Stimulated activated CD8-positive, alpha-beta memory T cell treated with anti-CD3 and anti-CD28 coated beads, Interleukin-7, amount 100 ng/mL, for 1 hour (primary cell): ENCODE results near the gene EEF2K.
A peak's percentile ranks its signal among the peaks of the same experiment; 100 is the strongest.

Experiments
- DNase-seq, 2 donors: peaks; one replicate each; pipeline ENCODE4 v3.0.0-alpha.2; 2020; ENCODE audit warnings: low read depth in 2 of 2

Gene EEF2K

DNA sequence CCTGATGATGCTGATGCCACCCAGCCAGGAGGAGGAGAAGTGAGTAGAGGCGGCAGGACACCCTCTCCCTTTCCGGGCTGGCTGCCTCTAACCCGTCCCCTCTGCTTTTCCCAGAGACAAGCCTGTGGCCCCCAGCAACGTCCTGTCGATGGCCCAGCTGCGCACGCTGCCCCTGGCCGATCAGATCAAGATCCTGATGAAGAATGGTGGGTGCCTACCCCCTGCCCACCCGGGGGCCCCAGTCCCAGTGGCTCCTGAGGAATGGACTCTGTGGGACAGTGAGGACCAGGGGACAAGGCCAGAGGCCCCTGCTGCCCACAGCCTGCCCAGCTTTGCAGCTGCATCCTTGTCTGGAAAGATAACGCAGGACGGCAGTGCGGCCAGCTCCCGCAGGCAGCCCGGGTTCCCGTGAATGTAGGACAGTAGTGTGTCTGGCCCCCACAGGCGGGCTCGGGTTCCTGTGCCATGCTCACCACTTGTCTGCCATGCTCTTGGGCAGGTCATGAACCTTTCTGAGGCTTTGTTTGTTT is 111.0 kb downstream of the EEF2K start:
- no peak for DNase-seq

GRCh38 chr16:22317625-22318024 is 111.5 kb downstream of the EEF2K start:
- no peak for DNase-seq

GRCh38 chr16:22318690-22319358 is 112.7 kb downstream of the EEF2K start:
- peak; percentile 22 to 31 for DNase-seq

GRCh38 chr16:22320572-22321339 is 114.7 kb downstream of the EEF2K start:
- no peak for DNase-seq

DNA sequence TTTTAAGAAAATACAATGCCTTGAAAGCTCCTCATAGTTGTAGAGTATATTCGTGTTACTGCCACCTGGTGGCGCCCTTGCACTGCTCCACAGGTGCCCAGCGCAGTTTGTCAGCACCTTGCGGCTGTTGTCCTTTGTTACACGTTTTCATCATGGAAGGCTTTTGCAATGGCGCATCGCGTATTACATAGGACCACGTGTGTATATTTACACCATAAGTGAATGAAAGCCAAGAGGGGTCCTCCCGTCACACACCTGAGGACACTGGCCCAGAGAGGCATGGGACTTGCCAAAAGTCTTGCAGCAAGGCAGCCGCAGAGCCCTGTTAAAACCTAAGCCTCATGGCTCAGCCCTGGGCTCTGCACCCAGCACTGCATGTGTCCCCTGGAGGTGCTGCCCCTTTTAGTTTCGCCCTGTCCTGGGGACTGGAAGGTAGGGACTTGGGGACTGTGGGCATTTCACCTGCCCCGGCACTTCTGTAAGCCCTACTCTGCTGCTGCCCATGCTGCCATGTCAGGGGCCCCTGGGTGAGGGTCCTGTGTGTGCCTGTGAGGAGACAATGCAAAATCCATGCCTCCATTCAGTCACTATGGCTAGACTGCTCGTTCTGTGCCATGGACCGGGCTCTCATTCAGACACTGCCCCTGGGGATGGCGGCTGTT is 115.4 kb downstream of the EEF2K start:
- peak; percentile 30 to 41 for DNase-seq

DNA sequence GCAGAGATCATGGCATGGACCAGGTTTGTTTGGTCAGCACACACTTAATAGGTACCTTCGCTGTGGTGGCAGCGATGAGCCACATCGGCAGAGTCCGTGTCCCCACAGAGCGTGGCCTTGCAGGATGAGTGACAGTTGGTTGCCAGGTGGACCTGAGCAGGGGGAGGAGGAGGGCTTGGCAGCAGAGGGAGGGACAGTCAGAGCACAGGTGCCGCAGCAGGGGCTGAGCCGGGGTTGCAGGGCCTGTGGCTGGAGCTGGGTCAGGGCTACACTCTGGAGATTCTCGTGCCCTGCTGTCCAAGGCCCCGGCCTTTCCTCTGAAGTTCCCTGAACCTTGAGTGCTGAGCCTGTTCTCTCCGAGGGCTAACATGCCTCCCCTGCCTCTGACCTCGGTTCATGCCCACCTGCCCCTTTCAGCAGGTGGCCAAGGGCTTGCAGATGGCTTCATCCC is 116.0 kb downstream of the EEF2K start:
- DNase-seq, result no peak

GRCh38 chr16:22322741-22323140 is 116.7 kb downstream of the EEF2K start:
- DNase-seq, result no peak

DNA sequence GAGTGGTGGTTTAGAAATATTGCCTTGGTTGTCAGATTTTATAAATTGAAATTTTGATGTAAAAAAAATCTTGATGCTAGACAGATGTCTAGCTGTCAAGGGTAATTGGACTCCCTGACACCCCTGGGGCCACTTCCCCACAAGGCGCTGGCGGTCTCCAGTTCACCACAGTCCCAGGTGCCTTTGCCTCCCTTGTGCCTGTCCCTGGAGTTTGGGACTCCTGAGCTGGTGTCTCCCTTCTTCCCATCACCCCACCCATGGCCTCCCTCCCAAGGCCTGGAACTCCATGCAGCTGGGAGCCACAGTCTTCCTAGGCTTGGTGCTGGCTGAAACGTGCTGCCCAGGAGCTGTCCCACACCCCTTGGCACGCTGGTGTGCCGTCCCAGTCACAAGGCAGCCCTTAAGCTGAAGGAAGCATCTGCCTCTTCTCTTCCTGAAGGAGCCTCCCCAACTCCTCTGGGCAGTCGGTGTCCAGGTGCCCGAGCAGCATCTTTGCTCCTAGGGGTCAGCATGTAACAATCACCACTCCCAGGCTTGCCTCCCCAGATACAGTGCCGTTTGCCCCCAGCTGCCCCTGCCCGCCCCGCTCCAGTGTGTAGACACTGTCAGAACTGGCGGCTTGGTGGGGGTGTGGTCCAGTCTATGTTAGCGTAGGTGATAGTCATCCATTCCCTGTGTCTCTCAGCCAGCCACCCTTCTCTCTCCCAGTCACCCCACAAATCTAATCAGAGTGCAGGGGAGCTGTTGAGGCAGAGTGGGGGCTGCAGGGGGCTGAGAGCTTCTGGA is 117.3 kb downstream of the EEF2K start:
- no peak for DNase-seq

DNA sequence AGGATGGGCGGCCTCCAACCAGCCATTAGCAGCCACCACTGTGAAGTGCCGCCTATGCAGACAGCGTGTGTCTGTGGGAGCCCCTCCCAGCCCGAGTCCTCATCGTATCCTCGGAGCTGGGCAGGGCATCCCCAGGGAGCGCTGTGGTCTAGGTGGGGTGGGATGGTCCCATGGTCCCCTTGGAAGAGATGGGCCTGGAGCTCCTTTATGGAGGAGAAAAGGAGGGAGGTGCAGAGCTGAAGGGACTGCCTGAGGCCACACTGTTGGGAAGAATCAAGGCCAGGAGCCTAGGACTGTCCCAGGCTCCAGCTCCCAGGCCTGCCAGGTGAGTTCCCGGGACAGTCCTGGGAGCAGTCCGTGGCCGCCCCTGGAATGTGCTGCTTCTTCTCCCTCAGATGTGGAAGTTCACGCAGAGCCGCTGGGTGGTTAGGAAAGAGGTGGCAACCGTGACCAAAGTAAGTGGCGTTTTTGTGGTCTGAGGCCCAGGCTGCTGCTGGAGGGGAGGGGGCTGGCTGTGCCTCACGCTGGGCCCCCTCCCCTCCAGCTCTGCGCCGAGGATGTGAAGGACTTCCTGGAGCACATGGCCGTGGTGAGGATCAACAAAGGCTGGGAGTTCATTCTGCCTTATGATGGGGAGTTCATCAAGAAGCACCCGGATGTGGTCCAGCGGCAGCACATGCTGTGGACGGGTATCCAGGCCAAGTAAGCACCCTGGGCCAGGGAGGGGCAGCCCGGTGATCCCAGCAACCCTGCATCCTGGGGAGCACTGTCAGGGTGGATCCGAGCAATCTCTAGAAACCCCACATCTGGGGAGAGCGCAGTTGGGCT is 118.1 kb downstream of the EEF2K start:
- no peak for DNase-seq

DNA sequence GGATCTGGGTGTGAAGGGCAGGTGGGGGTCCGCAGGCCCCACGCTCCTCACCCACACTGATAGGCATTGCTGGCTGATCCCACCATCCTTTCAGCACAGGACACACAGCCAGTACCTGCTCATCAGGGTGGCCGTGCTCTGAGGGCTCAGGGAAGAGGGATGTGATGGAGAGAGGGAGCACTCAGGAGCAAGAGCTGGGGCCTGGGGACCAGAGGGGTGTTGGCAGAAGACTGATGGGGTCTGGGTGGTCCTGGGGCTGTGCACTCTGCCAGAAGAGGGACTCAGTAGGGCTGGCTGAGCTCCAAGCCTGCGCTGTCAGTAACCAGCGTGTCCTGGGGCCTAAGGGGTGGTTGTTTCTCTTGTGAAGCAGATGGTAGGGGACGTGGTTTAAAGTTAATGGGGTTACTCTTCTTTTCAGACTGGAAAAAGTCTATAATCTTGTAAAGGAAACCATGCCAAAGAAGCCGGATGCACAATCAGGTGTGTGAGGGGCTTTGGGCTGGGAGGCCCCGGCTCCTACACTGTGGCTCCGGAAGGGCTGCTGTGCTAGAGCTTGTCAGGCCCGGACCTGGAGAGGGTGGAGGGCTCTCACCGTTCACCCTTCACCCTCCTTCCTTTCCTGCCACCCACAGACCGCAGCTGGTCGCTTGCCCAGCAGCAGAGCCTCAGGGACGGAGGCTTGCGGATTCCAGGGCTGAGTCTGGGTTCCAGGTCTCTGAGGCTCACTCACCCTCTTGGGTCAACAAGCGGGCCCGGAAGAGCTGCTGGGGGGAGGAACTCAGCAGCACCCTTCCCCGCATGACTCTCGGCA is 118.9 kb downstream of the EEF2K start:
- no peak for DNase-seq

DNA sequence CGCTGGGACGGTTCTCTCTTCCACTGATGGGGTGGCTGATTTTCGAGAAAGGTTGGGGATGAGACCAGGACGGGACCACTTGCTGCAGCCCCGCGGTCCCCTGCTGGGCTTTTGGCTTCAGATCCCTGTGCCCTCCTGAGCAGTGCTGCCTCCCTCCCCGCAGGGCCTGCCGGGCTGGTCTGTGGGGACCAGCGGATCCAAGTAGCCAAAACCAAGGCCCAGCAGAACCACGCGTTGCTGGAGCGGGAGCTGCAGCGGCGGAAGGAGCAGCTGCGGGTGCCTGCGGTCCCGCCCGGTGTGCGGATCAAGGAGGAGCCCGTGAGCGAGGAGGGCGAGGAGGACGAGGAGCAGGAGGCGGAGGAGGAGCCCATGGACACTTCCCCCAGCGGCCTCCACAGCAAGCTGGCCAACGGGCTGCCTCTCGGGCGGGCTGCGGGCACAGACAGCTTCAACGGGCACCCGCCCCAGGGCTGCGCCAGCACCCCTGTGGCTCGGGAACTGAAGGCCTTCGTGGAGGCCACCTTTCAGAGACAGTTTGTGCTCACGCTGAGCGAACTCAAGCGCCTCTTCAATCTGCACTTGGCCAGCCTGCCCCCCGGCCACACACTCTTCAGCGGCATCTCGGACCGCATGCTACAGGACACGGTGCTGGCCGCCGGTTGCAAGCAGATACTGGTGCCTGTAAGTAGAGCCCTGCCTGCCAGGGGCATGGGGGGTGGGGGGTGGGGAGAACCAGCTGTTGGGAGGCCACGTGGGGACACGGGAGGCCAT is 119.7 kb downstream of the EEF2K start:
- no peak for DNase-seq

DNA sequence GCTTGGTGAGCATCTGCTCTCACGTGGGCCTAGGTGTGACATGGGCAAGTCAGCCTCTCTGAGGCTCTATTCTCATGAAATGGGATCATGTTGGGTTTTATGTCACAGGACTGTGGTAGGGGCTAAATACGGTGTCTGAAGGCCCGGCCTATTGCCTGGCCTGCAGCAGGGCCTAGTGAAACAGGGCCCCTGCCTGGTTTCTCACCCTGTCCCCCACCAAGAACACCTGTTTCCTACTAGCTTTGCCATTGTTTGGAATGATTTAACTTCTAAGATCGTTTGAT is 120.2 kb downstream of the EEF2K start:
- DNase-seq, result no peak

DNA sequence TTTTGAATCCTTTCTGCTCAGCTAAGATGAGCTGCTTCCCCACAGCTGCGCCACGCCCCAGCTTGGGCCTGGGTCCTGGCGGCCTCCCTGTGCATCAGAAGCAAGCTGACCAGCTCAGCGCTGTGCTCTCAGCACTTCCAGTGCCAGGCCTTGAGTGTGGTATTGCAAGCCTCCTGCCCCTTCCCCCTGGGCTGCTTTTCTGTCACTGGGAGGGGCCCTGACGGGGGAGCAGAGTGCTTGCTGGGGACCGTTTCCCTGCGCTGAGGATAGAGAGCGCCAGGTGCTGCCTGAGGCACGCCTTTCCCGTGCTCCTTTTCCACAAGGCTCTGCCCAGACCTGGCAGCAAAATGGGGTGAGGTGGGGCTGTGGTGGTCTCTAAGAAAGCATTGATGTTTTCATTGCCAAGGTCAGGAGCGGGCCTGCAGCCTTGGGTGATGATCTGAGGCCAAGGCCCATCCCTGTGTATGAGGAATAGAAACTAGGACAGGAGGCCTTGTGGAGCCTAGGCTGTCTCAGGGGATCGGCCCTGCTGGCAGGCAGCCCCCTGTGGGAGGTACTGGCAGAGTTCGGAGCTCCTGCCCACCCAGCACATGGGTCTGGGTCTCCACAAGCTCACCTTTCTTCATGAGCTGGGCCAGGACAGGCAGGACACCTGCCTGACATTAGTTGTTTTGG is 120.8 kb downstream of the EEF2K start:
- DNase-seq, result no peak

DNA sequence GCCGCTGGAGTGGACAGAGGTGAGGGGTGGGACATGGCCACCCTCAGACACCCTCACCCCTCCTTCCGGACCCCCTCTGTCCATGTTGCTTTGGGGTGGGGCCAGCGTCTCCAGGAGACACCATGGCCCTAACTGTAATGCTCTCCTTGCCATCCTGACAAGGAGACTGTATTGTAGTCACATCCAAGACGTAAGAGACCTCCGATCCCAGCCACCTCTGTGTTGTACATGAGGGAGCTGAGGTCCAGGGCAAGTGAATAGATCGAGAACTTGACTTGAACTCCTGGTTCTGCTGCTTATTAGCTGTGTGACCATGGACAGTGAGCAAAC is 121.3 kb downstream of the EEF2K start:
- DNase-seq, result no peak

- DNase-seq, result no peak
These were observed 122.1 kb downstream of the EEF2K start for GRCh38 chr16:22328081-22328725.

GRCh38 chr16:22329199-22329695 is 123.2 kb downstream of the EEF2K start:
- DNase-seq, result no peak

- no peak for DNase-seq
These were observed 124.2 kb downstream of the EEF2K start for GRCh38 chr16:22330326-22330725.

DNA sequence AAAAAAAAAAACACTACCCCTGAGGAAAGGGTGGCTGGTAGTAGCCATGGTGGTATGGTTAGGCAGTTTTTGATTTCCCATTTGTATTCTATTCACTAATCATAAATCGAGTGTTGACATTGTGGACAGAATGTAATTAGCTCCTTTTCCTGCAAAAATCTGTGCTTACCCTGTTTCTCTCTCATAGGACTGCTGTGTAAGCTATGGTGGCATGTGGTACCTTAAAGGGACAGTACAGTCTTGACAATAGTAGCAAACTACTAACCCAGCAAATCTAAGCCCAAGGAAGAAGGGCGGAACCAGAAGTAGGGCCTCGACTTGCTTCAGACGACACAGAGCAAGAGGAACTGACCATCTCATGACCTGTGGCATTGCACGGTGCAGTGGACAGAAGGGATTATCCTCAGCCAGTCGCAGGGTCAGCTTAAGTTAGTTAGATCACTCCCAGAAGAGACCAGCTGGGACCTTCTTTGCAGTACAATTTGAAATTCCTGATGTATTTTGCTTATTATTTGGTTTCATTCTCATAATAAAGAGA is 127.4 kb downstream of the EEF2K start:
- DNase-seq, result no peak
